ENCODE measurements around the gene NNMT.

The NNMT gene

DNA sequence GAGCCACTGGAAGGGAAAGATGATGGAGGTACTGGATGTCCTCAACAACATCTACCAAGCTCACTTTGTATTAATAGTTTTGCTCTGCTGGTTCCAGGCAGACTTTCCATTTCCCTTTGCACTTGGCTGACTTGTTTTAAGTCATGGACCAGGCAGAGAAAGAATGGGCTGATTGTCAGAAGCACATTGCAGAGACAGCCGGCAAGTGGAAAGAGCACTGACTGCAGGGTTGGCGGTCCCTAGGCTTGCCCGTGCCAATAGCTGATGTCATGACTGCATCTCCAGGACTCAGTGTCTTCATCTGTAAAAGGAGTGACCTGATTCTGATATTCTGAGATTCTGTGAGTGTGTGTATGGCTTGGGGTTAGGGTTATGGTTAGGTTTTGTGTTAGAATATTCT, 20.9 kb upstream of the NNMT start:
- Mint-ChIP-seq H3K36me3 (no peaks in the 10 kb centered on the region), H3K9me3 (no peaks in the 10 kb centered on the region), H3K27me3 (peaks cover 4% of the 10 kb centered on the region), H3K4me3 (no peak overlapping the region), H3K4me1 (no peaks in the 10 kb centered on the region), H3K27ac (no peak overlapping the region)

DNA sequence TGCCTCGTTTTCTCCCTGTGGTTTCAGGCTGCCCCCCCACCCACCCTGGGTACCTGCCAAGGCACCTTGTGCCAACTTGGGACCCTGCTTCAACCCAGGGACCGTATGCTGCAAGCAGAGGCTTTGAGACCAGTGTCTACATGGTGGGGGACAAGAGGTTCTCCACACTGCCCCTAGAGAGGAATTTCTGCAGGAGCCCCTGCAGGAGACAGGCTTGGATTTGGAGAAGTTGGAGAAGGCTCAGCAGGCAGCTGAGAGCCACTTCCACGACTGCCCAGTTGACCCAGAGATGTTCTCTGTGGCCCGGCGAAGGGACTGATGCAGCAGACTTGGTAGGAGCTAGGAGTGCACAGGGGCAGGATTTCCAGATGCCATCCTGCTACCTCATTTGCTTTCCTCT, 20.1 kb upstream of the NNMT start:
- Mint-ChIP-seq H3K27me3 (peaks cover 2% of the 10 kb centered on the region), H3K4me3 (no peak overlapping the region), H3K27ac (no peak overlapping the region), H3K9me3 (no peaks in the 10 kb centered on the region), H3K36me3 (no peaks in the 10 kb centered on the region), H3K4me1 (no peaks in the 10 kb centered on the region)

DNA sequence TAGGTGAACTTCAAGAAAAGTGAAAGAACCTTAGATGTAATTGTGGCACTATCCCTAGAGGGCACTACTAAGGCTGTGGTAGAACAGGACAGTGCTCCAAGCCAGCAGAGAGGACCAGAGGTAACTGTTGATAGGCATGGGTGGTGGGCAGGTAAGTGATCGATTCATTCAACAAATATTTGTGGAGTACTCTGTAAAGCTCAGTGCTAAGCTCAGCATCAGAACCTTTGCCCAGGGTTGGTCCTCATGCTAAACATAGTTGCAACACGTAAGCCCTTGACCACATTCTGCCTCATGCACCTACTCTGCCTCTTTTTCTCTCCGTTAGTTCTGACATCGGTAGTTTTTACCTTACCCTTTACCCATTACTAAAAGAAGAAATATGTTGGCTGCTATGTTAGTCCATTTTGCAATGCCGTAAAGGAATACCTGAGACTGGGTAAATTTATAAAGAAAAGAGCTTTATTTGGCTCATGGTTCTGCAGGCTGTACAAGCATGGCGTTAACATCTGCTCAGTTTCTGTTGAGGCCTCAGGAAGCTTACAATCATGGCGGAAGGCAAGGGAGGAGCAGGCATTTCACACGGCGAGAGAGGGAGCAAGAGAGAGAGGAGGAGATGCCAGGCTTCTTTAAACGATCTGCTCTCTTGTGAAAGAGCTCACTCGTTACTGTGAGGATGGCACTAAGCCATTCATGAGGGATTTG, 18.4 kb upstream of the NNMT start:
- Mint-ChIP-seq H3K9me3 (no peaks in the 10 kb centered on the region), H3K36me3 (no peaks in the 10 kb centered on the region), H3K27me3 (no peaks in the 10 kb centered on the region), H3K4me1 (no peaks in the 10 kb centered on the region), H3K27ac (no peak overlapping the region), H3K4me3 (no peak overlapping the region)

DNA sequence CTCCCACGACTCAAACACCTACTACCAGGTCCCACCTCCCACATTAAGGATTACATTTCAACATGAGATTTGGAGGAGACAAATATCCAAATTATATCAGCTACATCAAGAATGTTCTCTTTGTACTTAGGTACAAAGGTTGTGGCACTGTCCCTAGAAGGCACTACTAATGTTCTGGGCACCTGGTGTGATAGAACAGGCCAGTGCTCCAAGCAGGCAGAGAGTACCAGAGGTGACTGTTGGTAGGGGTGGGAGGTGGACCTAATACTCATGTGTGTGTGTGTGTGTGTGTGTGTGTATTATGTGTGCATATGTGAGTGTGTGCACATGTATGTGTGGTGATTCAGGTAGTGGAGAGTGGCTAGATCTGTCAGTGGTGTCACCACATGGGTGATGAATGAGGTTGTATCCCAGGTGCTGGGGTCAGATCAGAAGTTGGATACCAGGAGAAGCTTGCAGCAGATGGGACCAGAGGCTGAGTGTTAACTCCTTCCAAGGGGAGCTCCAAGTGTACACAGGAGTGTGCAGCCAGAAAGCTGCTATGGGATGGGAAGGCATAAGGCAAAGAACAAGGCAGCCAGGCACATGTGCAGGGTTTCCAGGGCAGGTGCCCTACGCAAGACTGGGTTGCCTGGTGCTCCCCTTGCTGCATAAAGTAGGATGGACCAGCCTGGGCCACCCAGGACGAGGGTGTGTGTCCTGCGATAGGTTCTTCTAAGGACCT, 17.7 kb upstream of the NNMT start:
- H3K36me3 Mint-ChIP-seq = no peaks in the 10 kb centered on the region
- no peaks in the 10 kb centered on the region for H3K9me3 Mint-ChIP-seq
- no peaks in the 10 kb centered on the region for H3K27me3 Mint-ChIP-seq
- no peak overlapping the region for H3K27ac Mint-ChIP-seq
- no peaks in the 10 kb centered on the region for H3K4me1 Mint-ChIP-seq
- no peak overlapping the region for H3K4me3 Mint-ChIP-seq

DNA sequence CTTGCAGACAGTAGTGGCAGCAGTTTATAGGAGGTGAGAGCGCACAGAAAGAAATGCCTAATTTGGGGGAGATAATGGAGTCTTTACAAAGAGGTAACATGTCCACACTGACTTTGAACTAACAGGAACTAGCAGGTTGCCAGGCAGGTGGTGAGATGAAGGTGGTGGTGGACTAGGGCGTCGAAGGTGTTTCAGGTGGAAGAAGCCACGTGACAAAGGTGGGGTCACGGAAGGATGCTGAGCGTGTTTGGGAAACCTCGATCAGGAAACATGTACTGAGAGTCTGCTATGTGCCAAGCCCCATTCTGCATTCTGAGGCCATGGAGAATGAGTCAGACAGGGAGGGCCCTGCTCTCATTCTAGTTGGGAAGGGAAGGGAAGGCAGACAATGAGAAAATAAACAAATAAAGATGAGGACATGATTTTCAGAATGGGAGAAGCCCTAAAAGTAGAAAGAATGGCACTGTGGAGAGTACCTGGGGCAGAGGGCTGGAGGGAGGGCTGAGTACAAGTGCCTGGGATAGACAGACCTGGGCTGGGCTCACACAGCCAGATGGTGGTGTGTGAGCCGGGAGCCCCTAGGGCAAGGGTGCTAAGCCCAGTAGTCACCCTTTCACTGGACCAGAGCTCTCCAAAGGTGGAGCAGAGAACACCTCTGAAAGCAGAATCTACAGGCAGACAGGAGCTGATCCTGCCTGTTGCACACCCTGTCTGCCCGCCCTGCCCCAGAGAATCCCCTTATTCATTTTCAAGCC, 16.2 kb upstream of the NNMT start:
- no peaks in the 10 kb centered on the region for H3K36me3 Mint-ChIP-seq
- no peaks in the 10 kb centered on the region for H3K9me3 Mint-ChIP-seq
- no peak overlapping the region for H3K4me3 Mint-ChIP-seq
- no peak overlapping the region for H3K27ac Mint-ChIP-seq
- no peaks in the 10 kb centered on the region for H3K27me3 Mint-ChIP-seq
- H3K4me1 Mint-ChIP-seq = no peaks in the 10 kb centered on the region

DNA sequence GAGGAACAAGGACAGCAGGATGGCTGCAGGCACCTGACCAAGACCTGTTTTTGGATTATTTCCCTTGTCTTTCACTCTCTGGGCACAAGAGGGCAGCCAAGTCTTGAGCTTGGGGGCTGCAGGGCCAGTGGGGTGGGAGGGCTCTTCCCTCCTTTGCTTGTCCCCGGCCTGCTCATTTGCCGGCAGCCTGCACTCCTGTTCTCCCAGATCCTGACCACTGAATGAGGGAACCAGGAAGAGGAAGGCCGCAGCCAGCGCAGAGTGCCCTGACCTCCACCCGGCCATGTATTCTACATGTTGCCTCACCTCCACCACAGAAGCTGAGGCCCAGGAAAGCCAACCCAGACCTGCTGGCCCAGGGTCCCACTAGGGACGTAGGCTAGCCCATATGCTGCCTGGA, 15.5 kb upstream of the NNMT start:
- no peaks in the 10 kb centered on the region for H3K9me3 Mint-ChIP-seq
- H3K4me3 Mint-ChIP-seq = no peak overlapping the region
- H3K4me1 Mint-ChIP-seq = no peaks in the 10 kb centered on the region
- no peak overlapping the region for H3K27ac Mint-ChIP-seq
- no peaks in the 10 kb centered on the region for H3K27me3 Mint-ChIP-seq
- no peaks in the 10 kb centered on the region for H3K36me3 Mint-ChIP-seq

DNA sequence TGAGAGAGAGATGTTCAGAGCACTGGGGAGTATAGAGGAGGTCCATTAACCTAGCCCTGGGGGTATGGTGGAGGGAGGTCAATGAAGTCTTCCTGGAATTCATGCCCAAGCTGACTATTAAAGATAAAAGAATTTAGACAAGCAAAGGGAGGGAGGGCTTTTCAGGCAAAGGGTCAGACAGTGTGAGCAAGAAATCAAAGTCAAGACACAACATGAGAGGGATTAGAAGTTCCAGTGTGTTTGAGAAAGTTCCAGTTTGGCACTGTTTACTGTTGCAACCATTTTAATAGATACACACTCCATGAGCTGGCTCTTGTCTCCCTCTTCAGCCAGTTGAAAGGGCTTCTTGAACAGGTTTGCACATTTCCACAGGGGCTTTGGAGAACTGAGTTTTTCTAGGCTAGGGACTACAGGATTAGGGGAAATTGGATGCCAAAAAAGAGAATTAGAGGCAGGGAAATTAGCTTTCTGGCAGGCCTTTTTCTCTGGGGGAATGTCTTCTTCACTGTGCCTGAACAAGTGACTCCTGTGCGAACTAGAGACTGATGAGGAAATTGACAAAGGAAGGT, 14.7 kb upstream of the NNMT start:
- H3K36me3 Mint-ChIP-seq = no peaks in the 10 kb centered on the region
- H3K27ac Mint-ChIP-seq = no peak overlapping the region
- H3K4me3 Mint-ChIP-seq = no peak overlapping the region
- no peaks in the 10 kb centered on the region for H3K9me3 Mint-ChIP-seq
- H3K4me1 Mint-ChIP-seq = no peaks in the 10 kb centered on the region
- no peaks in the 10 kb centered on the region for H3K27me3 Mint-ChIP-seq

DNA sequence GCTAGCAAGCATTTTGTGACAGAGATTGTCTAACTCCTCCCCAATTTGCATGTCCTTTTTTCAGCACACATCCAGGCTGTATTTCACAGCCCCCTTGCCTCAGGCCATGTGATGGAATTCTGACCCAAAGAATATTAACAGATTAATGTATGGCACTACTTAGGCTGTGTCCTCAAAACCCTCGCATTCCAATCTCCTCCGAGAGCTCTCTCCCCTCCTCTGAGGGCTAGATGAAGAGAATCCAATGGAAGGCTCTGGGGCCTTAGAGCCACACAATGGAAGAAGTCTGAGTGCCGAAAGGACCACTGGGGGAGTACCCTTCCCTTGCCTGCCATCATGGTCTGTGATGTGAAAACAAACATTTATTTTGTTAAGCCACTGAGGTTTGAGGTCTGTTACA, 13.7 kb upstream of the NNMT start:
- Mint-ChIP-seq H3K9me3 (no peaks in the 10 kb centered on the region), H3K36me3 (no peaks in the 10 kb centered on the region), H3K4me3 (no peak overlapping the region), H3K27ac (no peak overlapping the region), H3K27me3 (no peaks in the 10 kb centered on the region), H3K4me1 (no peaks in the 10 kb centered on the region)

DNA sequence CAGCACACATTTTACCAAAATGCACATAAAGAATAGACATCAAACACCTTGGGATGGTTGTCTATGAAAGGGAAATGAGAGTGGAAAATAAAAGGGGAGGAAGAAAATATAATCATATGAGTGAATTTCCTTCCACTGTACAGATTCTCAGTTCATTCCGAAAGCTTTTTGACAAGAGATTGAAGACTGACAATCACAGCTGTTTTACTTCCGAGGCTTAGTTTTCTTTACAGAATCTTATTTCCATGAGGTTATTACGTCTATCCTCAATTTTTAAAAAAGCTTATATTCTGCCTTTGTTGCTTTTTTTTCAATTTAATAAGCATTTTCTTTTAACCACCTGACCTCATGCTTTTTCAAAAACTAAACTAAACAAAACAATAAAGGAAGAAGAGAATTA, 12.8 kb upstream of the NNMT start:
- H3K9me3 Mint-ChIP-seq = no peaks in the 10 kb centered on the region
- no peak overlapping the region for H3K27ac Mint-ChIP-seq
- no peaks in the 10 kb centered on the region for H3K4me1 Mint-ChIP-seq
- H3K27me3 Mint-ChIP-seq = no peaks in the 10 kb centered on the region
- no peak overlapping the region for H3K4me3 Mint-ChIP-seq
- no peaks in the 10 kb centered on the region for H3K36me3 Mint-ChIP-seq

DNA sequence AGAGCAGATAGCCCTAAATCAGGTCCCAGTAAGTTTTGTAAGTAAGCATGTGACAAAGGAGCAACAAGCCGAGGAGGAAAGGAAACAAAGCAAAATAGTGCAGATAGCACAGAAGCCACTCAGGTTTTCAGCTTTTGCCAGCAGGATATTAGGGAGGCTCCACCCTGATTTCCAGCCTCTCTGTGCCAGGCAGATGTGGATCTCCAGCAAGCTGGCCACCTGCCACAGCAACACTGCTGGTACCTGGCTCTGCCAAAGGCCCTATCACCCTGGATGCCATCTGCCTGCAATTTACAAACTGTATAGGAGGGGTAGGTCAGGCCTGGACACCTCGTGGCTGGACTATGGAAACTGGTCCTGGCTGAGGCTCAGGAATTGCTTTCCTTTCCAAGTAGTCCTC, 12.2 kb upstream of the NNMT start:
- H3K36me3 Mint-ChIP-seq = no peaks in the 10 kb centered on the region
- no peaks in the 10 kb centered on the region for H3K9me3 Mint-ChIP-seq
- no peaks in the 10 kb centered on the region for H3K4me1 Mint-ChIP-seq
- H3K27ac Mint-ChIP-seq = no peak overlapping the region
- no peak overlapping the region for H3K4me3 Mint-ChIP-seq
- no peaks in the 10 kb centered on the region for H3K27me3 Mint-ChIP-seq

DNA sequence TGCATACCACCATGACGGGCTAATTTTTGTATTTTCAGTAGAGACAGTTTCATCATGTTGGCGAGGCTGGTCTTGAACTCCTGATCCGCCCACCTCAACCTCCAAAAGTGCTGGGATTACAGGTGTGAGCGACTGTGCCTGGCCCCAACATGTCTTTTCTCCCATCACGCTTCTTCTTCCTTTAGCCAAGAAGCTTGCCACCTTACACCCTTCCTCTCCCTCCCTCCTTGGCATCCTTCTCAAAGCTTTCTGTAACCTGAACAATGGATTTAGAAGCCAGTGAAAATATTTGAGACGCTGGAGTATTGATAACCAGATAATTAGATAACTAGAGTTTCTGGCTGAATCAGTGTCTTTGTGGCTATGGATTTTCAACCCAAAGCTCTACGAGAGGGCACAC, 11.3 kb upstream of the NNMT start:
- Mint-ChIP-seq H3K27ac (no peak overlapping the region), H3K36me3 (no peaks in the 10 kb centered on the region), H3K4me1 (no peaks in the 10 kb centered on the region), H3K9me3 (no peaks in the 10 kb centered on the region), H3K27me3 (no peaks in the 10 kb centered on the region), H3K4me3 (no peak overlapping the region)

DNA sequence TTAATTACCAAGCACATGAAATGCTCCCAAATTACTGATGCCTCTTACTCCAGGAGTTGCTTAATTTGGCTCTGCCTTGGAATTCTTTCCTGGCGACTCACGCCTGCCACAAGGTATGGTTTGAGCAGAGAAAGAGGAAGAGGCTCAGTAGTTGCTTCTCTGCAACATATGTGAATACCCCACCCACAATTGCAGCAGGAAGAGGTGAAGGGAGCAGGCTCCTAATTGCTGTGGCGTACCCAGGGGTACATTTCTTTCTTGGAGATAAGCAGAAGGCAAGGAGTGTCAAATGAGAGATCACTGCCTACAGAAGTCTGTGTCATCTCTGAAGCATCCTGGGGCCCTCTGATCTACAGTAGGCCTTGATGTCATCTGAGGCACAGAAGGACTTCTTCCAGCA, 10.6 kb upstream of the NNMT start:
- H3K4me1 Mint-ChIP-seq = no peaks in the 10 kb centered on the region

DNA sequence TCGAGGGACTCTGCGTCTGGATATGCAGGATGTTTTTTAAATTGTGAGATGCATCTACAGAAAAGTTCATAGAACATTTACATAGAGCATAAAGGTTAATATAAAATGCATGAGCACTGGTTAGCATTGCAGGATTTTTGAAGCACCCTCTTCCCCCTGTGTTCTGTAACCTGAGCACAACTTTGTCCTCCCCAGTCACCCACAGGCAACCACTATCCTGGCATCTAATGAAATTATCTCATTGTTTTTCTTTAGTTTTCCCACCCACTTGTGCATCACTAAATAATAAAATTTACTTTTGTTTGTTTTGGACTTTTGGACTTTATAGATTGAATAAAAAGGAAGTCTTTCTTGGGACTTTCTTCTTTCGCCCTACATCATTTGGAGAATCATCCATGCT, 10.0 kb upstream of the NNMT start:
- no peaks in the 10 kb centered on the region for H3K27me3 Mint-ChIP-seq
- H3K4me1 Mint-ChIP-seq = no peaks in the 10 kb centered on the region
- H3K4me3 Mint-ChIP-seq = no peak overlapping the region

More for the DNA sequence above, 10.6 kb upstream of the NNMT start:
- Mint-ChIP-seq H3K36me3 (no peaks in the 10 kb centered on the region), H3K9me3 (no peaks in the 10 kb centered on the region), H3K4me3 (no peak overlapping the region), H3K27ac (no peak overlapping the region), H3K27me3 (no peaks in the 10 kb centered on the region)

DNA sequence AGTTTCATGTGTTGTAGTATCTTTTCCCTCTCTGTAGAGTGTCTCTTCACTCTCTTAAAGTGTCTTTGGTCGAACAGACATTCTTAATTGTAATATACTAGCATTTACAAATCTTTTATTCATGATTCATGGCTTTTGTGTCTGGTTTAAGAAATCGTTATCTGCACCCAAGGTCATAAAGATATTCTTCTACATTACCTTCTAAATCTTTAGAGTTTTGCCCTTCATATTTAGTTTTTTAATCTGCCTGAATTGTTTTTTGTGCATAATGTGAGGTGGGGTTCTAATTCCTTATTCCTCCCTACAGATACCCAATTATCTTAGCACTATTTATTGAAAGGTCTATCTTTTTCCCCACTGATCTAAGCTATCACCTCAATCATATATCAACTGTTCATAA, 9.0 kb upstream of the NNMT start:
- H3K36me3 Mint-ChIP-seq = no peaks in the 10 kb centered on the region
- H3K27me3 Mint-ChIP-seq = no peaks in the 10 kb centered on the region
- no peak overlapping the region for H3K27ac Mint-ChIP-seq
- H3K9me3 Mint-ChIP-seq = no peaks in the 10 kb centered on the region
- H3K4me3 Mint-ChIP-seq = no peak overlapping the region
- no peaks in the 10 kb centered on the region for H3K4me1 Mint-ChIP-seq

More for the DNA sequence above, 10.0 kb upstream of the NNMT start:
- H3K36me3 Mint-ChIP-seq = no peaks in the 10 kb centered on the region
- H3K27ac Mint-ChIP-seq = no peak overlapping the region
- no peaks in the 10 kb centered on the region for H3K9me3 Mint-ChIP-seq

DNA sequence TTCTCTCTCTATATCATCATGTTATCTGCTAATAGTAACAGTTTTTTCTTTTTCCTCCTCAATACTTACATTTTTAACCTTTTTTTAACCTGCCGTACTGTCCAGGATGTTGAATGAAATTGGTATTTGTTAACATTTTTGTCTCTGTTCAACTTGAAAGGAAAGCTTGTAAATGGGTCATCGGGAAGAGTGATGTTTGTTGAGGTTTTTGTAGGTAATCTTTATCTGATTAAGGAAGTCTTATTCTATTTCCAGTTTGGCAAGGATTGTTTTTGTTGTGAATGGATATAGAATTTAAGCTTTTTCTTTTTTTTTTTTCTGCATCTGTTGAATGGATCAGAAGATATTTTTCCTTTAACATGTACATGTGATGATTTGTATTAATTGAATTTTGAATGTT, 8.1 kb upstream of the NNMT start:
- Mint-ChIP-seq H3K4me3 (no peak overlapping the region), H3K36me3 (no peaks in the 10 kb centered on the region), H3K4me1 (no peaks in the 10 kb centered on the region), H3K27ac (no peak overlapping the region), H3K27me3 (no peaks in the 10 kb centered on the region), H3K9me3 (no peaks in the 10 kb centered on the region)

DNA sequence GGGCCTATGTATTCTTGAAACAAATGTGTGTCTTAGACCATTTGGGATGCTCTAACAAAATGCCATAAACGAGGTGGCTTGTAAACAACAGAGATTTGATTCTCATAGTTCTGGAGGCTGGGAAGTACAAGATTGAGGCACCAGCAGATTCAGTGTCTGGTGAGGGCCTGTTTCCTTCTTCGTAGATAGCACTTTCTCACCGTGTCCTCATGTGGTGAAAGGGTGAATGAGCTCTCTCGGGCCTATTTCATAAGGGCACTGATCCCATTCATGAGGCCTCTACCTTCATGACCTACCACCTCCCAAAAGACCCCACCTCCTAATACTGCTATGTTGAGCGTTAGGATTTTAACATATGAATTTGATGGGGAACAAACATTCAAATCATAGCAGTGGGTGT, 6.4 kb upstream of the NNMT start:
- no peaks in the 10 kb centered on the region for H3K27me3 Mint-ChIP-seq
- H3K9me3 Mint-ChIP-seq = no peaks in the 10 kb centered on the region
- H3K36me3 Mint-ChIP-seq = no peaks in the 10 kb centered on the region
- no peak overlapping the region for H3K4me3 Mint-ChIP-seq
- H3K4me1 Mint-ChIP-seq = no peaks in the 10 kb centered on the region
- no peak overlapping the region for H3K27ac Mint-ChIP-seq
